HepG2 (cell line): ENCODE measurements around the gene CERS5. TPM values are rescaled to one million over a fixed set of nuclear protein-coding genes. Genes with fewer than 3 reads are reported as not detected.

Experiments used
- ATAC-seq: fragments of 200-7000 bp; cut with Tn5 transposase; 3 replicates; pipeline ENCODE4 v1.9.1; 2020; ENCODE audit warnings: mild to moderate bottlenecking, moderate library complexity
- BruUV-seq: library from RNA; stranded (reverse); fragments of 400-500 nt; replicated peaks from 2 replicates; lab custom pipeline; 2021; lab: Mats Ljungman, UMichigan
- CTCF ChIA-PET: fragments of 300-600 bp; formaldehyde crosslinking; extraction: SDS; loops from one replicate; lab custom pipeline; 2021; ENCODE audit warnings: low total read pairs, inconsistent platforms, low intra/inter-chr PET ratio; lab: Yijun Ruan, JAX
- POLR2A ChIA-PET: fragments of 350-600 bp; sonication (Branson Sonifier 250); formaldehyde crosslinking; loops from one replicate; lab custom pipeline; 2020; ENCODE audit warnings: antibody characterized with exemption, inconsistent platforms; lab: Yijun Ruan, JAX
- DNase-seq: peaks from one replicate; pipeline ENCODE4 v3.0.0-alpha.2; 2015; ENCODE audit warnings: low spot score
- FAIRE-seq: peaks from 3 replicates; lab custom pipeline; 2011; peaks lifted over from hg19 to GRCh38; lab: Jason Lieb, UNC
- H2AFZ ChIP-seq: one replicate; pipeline ENCODE4 v1.6.1; 2011; ENCODE audit warnings: low read length, inconsistent platforms
- H3K27ac ChIP-seq: fragments of 300-600 bp; 3 replicates; pipeline ENCODE4 v1.8.0; 2011; ENCODE audit warnings: mixed run types, mild to moderate bottlenecking, mixed read lengths, low read length, inconsistent platforms; ENCODE audit not compliant: insufficient read depth; ENCODE audit errors: extremely low read length
- H3K27me3 ChIP-seq, 2 experiments: fragments of 200-600 bp in 1 of 2; 2 replicates in 1 of 2; 3 replicates in 1 of 2; pipeline versions ENCODE4 v1.6.0 to v1.8.0; 2011; ENCODE audit warnings: low read length in 2 of 2, mild to moderate bottlenecking in 2 of 2, moderate library complexity in 2 of 2, inconsistent platforms in 1 of 2; ENCODE audit not compliant: insufficient read depth in 2 of 2, control insufficient read depth in 1 of 2
- H3K36me3 ChIP-seq, 2 experiments: fragments of 200-600 bp in 1 of 2; replicated peaks in 1 of 2; 2 replicates in 1 of 2; 3 replicates in 1 of 2; pipeline versions ENCODE4 v1.5.1 to v1.8.0; 2011; ENCODE audit warnings: low read length in 2 of 2, inconsistent platforms in 1 of 2; ENCODE audit not compliant: insufficient read depth in 2 of 2, control insufficient read depth in 1 of 2
- H3K4me1 ChIP-seq: 2 replicates; pipeline ENCODE4 v1.5.1; 2012; ENCODE audit warnings: low read length, inconsistent platforms; ENCODE audit not compliant: insufficient read depth
- H3K4me2 ChIP-seq: 2 replicates; pipeline ENCODE4 v1.6.0; 2011; ENCODE audit warnings: low read depth, low read length, inconsistent platforms
- H3K4me3 ChIP-seq, 3 experiments: fragments of 200-600 bp in 1 of 3; sonication (generic), shearing (Covaris generic) in 1 of 3; replicated peaks in 1 of 3; 2 replicates each; pipeline ENCODE4 v1.5.1; 2011 to 2016; ENCODE audit warnings: low read length in 3 of 3, inconsistent platforms in 2 of 3, low read depth in 2 of 3, mild to moderate bottlenecking in 2 of 3, control low read depth in 1 of 3, mixed read lengths in 1 of 3; ENCODE audit not compliant: insufficient read depth in 1 of 3
- H3K79me2 ChIP-seq: one replicate; pipeline ENCODE4 v1.6.1; 2011; ENCODE audit warnings: low read length, inconsistent platforms; ENCODE audit not compliant: insufficient read depth
- H3K9ac ChIP-seq: 2 replicates; pipeline ENCODE4 v1.6.0; 2011; ENCODE audit warnings: mild to moderate bottlenecking, low read depth, low read length, inconsistent platforms; ENCODE audit not compliant: insufficient read depth
- H3K9me3 ChIP-seq: 2 replicates; pipeline ENCODE4 v1.5.1; 2012; ENCODE audit warnings: mild to moderate bottlenecking, low read length
- H4K20me1 ChIP-seq: 2 replicates; pipeline ENCODE4 v1.6.0; 2011; ENCODE audit warnings: inconsistent platforms, mild to moderate bottlenecking, low read length, moderate library complexity; ENCODE audit not compliant: insufficient read depth
- RORA ChIP-seq: sonication (generic); formaldehyde crosslinking; IDR thresholded peaks from 2 replicates; pipeline ENCODE4 v1.5.0; 2020; ENCODE audit warnings: mild to moderate bottlenecking, missing genetic modification reagents, moderate library complexity
- WGBS: methylation state at CpG from one replicate; pipeline ENCODE4 v1.1.6; 2017; ENCODE audit warnings: low lambda C conversion rate; 5-methylcytosine and 5-hydroxymethylcytosine counted together
- in situ Hi-C: cut with HindIII; loops from 2 replicates; pipeline ENCODE4 v1.10.0; 2017; ENCODE audit warnings: low pct_unique_long_range_greater_than_20kb; ENCODE audit not compliant: extremely low pct_ligation_motif_present
- intact Hi-C: fragments of 100-400 bp; cut with micrococcal nuclease; formaldehyde crosslinking; loops from one replicate; pipeline ENCODE4 v1.10.0; 2022; ENCODE audit not compliant: unreplicated experiment
- polyA plus RNA-seq, 8 experiments: library from polyadenylated mRNA; depleted of rRNA in 3 of 8; stranded (reverse) in 7 of 8; unstranded in 1 of 8; fragments of >200 nt; fragmentation: Illumina TruSeq in 4 of 8; extraction: Trizol in 4 of 8; gene quantifications; 2 replicates each; pipeline versions ENCODE4 v1.2.1 to v1.2.3, GENCODE V29; 2011 to 2016; ENCODE audit warnings: low read depth in 4 of 8, missing spikeins in 1 of 8, mixed read lengths in 1 of 8; ENCODE audit not compliant: insufficient read depth in 1 of 8
- total RNA-seq, 5 experiments: library from RNA; depleted of rRNA; stranded (reverse); fragments of >200 nt; fragmentation: Illumina TruSeq; extraction: Trizol; gene quantifications; 2 replicates each; pipeline ENCODE4 v1.2.3, GENCODE V29; 2016; ENCODE audit warnings: low read depth in 1 of 5
- TF ChIP-seq, protein P1 (sequence below): sonication (generic); formaldehyde crosslinking; IDR thresholded peaks from 2 replicates; pipeline ENCODE4 v1.4.0; 2020; ENCODE audit warnings: missing genetic modification reagents
- TF ChIP-seq, protein P2 (sequence below): sonication (generic); formaldehyde crosslinking; IDR thresholded peaks from 2 replicates; pipeline ENCODE4 v1.5.1; 2020; ENCODE audit warnings: mild to moderate bottlenecking, missing genetic modification reagents, moderate library complexity

Gene CERS5
- total and polyA plus RNA-seq, 2 of the 13 experiments (the other 11 are each of a cell fraction or from before 2014, with no cell fraction given) = 22.3 to 48.8 TPM

DNA sequence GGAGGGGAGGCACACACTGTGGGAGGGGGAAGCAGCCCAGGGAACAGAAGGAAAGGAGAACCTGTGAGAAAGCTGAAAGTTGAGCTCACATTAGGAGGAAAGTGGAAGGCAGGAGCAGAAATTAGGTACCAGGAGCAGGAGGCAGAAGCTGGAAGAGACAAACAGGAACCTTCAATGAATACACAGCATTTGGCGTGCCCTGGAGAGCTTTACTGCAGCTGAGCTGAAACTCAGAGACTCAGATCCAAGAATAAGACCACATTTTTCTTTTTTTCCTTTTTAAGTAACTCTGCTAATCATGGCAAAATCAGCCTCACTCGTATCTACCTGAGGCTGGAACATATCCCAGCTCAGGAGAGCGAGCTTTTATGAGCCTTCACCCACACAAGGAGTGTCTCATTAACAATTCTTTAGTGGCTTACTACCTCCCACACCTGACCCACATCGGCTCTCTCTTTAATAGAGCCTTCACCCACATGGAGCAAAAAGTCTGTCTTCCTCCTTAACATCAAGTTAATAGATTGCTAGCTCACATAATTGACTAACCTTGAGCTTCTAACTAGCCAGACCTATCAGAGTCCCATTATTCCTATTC lies 18.2 kb upstream of the CERS5 start:
- Histone ChIP-seq H3K27ac (no peak overlapping the region), H3K9me3 (no peaks in the 10 kb centered on the region), H2AFZ (no peak overlapping the region), H3K27me3 (no peaks in the 10 kb centered on the region), H4K20me1 (no peaks in the 10 kb centered on the region), H3K36me3 (peaks cover 2 to 11% of the 10 kb centered on the region in 2 experiments; a peak in 2 of 5 replicates), H3K4me1 (peaks cover 40% of the 10 kb centered on the region), H3K4me3 (no peak overlapping the region), H3K79me2 (no peaks in the 10 kb centered on the region), H3K4me2 (no peak overlapping the region), H3K9ac (no peak overlapping the region)
- intact Hi-C loops (no loop called here), in situ Hi-C loops (loop anchor here (10.0 kb wide), 1 partner anchor 129 kb away; no protein-coding TSS in a partner anchor)
- ChIA-PET CTCF (no interaction called here), POLR2A (interaction anchor here (0.5 to 1.0 kb wide), 2 partner anchors 79 to 111 kb away, joined by 3 read pairs; no protein-coding TSS in a partner anchor)
- 95% methylated on average over 4 of the region's 4 CpGs for WGBS
- TF ChIP-seq, protein P1, sequence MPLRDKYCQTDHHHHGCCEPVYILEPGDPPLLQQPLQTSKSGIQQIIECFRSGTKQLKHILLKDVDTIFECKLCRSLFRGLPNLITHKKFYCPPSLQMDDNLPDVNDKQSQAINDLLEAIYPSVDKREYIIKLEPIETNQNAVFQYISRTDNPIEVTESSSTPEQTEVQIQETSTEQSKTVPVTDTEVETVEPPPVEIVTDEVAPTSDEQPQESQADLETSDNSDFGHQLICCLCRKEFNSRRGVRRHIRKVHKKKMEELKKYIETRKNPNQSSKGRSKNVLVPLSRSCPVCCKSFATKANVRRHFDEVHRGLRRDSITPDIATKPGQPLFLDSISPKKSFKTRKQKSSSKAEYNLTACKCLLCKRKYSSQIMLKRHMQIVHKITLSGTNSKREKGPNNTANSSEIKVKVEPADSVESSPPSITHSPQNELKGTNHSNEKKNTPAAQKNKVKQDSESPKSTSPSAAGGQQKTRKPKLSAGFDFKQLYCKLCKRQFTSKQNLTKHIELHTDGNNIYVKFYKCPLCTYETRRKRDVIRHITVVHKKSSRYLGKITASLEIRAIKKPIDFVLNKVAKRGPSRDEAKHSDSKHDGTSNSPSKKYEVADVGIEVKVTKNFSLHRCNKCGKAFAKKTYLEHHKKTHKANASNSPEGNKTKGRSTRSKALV = no peak
- no peak for ATAC-seq
- no peak for DNase-seq
- no peak for FAIRE-seq
- BruUV-seq = no TSS peak

GRCh38 chr12:50184261-50184660 lies 17.1 kb upstream of the CERS5 start:
- POLR2A ChIA-PET = no interaction called here
- H3K27ac ChIP-seq = no peak overlapping the region

More at GRCh38 chr12:50184261-50184660, 17.1 kb upstream of the CERS5 start:
- Histone ChIP-seq H3K27me3 (no peaks in the 10 kb centered on the region), H3K4me3 (no peak overlapping the region), H3K36me3 (peaks cover 2 to 11% of the 10 kb centered on the region in 2 experiments; a peak in 2 of 5 replicates), H3K9ac (no peak overlapping the region), H3K4me2 (no peak overlapping the region), H3K4me1 (peaks cover 36% of the 10 kb centered on the region), H2AFZ (no peak overlapping the region), H3K9me3 (no peaks in the 10 kb centered on the region), H4K20me1 (no peaks in the 10 kb centered on the region), H3K79me2 (no peaks in the 10 kb centered on the region)
- no TSS peak for BruUV-seq
- TF ChIP-seq, protein P2, sequence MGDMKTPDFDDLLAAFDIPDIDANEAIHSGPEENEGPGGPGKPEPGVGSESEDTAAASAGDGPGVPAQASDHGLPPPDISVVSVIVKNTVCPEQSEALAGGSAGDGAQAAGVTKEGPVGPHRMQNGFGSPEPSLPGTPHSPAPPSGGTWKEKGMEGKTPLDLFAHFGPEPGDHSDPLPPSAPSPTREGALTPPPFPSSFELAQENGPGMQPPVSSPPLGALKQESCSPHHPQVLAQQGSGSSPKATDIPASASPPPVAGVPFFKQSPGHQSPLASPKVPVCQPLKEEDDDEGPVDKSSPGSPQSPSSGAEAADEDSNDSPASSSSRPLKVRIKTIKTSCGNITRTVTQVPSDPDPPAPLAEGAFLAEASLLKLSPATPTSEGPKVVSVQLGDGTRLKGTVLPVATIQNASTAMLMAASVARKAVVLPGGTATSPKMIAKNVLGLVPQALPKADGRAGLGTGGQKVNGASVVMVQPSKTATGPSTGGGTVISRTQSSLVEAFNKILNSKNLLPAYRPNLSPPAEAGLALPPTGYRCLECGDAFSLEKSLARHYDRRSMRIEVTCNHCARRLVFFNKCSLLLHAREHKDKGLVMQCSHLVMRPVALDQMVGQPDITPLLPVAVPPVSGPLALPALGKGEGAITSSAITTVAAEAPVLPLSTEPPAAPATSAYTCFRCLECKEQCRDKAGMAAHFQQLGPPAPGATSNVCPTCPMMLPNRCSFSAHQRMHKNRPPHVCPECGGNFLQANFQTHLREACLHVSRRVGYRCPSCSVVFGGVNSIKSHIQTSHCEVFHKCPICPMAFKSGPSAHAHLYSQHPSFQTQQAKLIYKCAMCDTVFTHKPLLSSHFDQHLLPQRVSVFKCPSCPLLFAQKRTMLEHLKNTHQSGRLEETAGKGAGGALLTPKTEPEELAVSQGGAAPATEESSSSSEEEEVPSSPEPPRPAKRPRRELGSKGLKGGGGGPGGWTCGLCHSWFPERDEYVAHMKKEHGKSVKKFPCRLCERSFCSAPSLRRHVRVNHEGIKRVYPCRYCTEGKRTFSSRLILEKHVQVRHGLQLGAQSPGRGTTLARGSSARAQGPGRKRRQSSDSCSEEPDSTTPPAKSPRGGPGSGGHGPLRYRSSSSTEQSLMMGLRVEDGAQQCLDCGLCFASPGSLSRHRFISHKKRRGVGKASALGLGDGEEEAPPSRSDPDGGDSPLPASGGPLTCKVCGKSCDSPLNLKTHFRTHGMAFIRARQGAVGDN = 0 out of 2 replicates have a peak, but pooled peaks have one; percentile 9
- no peak for TF ChIP-seq RORA (CRISPR knock-in tag)
- DNase-seq (no peak), FAIRE-seq (no peak), ATAC-seq (no peak)
- WGBS = 86% methylated on average over 5 of the region's 5 CpGs
- in situ Hi-C loops = loop anchor here (10.0 kb wide), 1 partner anchor 131 kb away; no protein-coding TSS in a partner anchor
- intact Hi-C loops = no loop called here
- CTCF ChIA-PET = no interaction called here
